Neural progenitor cell (in vitro differentiated cells): ENCODE results near the gene LRRTM4.

Experiments
- CTCF ChIP-seq: fragments of 200-600 bp; sonication (generic); IDR thresholded peaks from 2 replicates; pipeline ENCODE4 v1.5.1; 2017; ENCODE audit warnings: antibody characterized with exemption, mild to moderate bottlenecking
- EZH2phosphoT487 ChIP-seq: fragments of 200-600 bp; sonication (generic); IDR thresholded peaks from 2 replicates; pipeline ENCODE4 v1.6.1; 2017; ENCODE audit warnings: antibody characterized with exemption

- no peak for TF ChIP-seq CTCF
- TF ChIP-seq EZH2phosphoT487: no peak
These were observed 601.2 kb downstream of the LRRTM4 start for GRCh38 chr2:76921006-76921405.
